Ovary (tissue), 3 donors: ENCODE results near the gene CYP19A1.

Experiments used
- CTCF ChIP-seq, 3 donors: fragments of 450-650 bp in 2 of 3; fragments of 200-600 bp in 1 of 3; IDR thresholded peaks; one replicate each; pipeline versions ENCODE4 v1.5.1 to v1.8.0; 2016 to 2022; ENCODE audit warnings: antibody characterized with exemption in 3 of 3, mild to moderate bottlenecking in 1 of 3
- EP300 ChIP-seq: sonication (generic); formaldehyde crosslinking; IDR thresholded peaks from one replicate; pipeline ENCODE4 v1.6.1; 2017; ENCODE audit warnings: antibody characterized with exemption
- POLR2A ChIP-seq: fragments of 450-650 bp; IDR thresholded peaks from one replicate; pipeline ENCODE4 v1.6.1; 2017; ENCODE audit warnings: antibody characterized with exemption, mild to moderate bottlenecking, moderate library complexity
- donor health status: DM: no; HTN: no; CAD: no.

- TF ChIP-seq CTCF (IDR thresholded peaks at IDR 0.05) (no peak), POLR2A (no peak), EP300 (no peak)
Measured at GRCh38 chr15:51277101-51277500, 61.3 kb downstream of the CYP19A1 start.
